ENCODE results near the gene KCTD2.
A peak's percentile ranks its signal among the peaks of the same experiment; 100 is the strongest.

Gene KCTD2

GRCh38 chr17:75110234-75110937 lies 63.4 kb downstream of the KCTD2 start:
- Histone ChIP-seq H3K36me3 (ENCODE audit: insufficient read depth, low read length) (no peaks in the 10 kb centered on the region), H3K9me3 (ENCODE audit: low read depth, low read length) (no peaks in the 10 kb centered on the region), H3K9ac (ENCODE audit: insufficient read length) (peak overlapping the region; percentile 82), H3K4me3 (peak overlapping the region; percentile 94), H3K27ac (no peak overlapping the region)
- DNase-seq (ENCODE audit: low read depth, low spot score) = no peak
- TF ChIP-seq EZH2 (IDR thresholded peaks at IDR 0.05) = no peak

- TF ChIP-seq POLR2AphosphoS5 (IDR thresholded peaks at IDR 0.05; ENCODE audit: borderline replicate concordance, low read depth, low read length) (no peak), FOXP2 (optimal IDR thresholded peaks at IDR 0.05; ENCODE audit: control extremely low read depth, extremely low read length, insufficient read depth) (no peak), EZH2 (IDR thresholded peaks at IDR 0.05) (no peak)
- H3K36me3 ChIP-seq (ENCODE audit: insufficient read depth, low read length) = no peaks in the 10 kb centered on the region
- no peaks in the 10 kb centered on the region for H3K9me3 ChIP-seq (ENCODE audit: low read depth, low read length)
- H3K27ac ChIP-seq = no peak overlapping the region
- H3K9ac ChIP-seq (ENCODE audit: insufficient read length) = no peak overlapping the region
- H3K4me3 ChIP-seq = no peak overlapping the region
- no peak for DNase-seq (ENCODE audit: low read depth, low spot score)
Measured at GRCh38 chr17:75111777-75112335, 64.8 kb downstream of the KCTD2 start.

- Histone ChIP-seq H3K27ac (no peak overlapping the region), H3K4me3 (peak overlapping the region; percentile 73), H3K9me3 (ENCODE audit: low read depth, low read length) (no peaks in the 10 kb centered on the region), H3K9ac (ENCODE audit: insufficient read length) (peak overlapping the region; percentile 48), H3K36me3 (ENCODE audit: insufficient read depth, low read length) (no peaks in the 10 kb centered on the region)
- peak; percentile 75 for DNase-seq (ENCODE audit: low read depth, low spot score)
- no peak for TF ChIP-seq FOXP2 (optimal IDR thresholded peaks at IDR 0.05; ENCODE audit: control extremely low read depth, extremely low read length, insufficient read depth)
- no peak for TF ChIP-seq POLR2AphosphoS5 (IDR thresholded peaks at IDR 0.05; ENCODE audit: borderline replicate concordance, low read depth, low read length)
- no peak for TF ChIP-seq EZH2 (IDR thresholded peaks at IDR 0.05)
Measured at GRCh38 chr17:75113798-75114551, 67.0 kb downstream of the KCTD2 start.

GRCh38 chr17:75114552-75115314 lies 67.7 kb downstream of the KCTD2 start:
- H3K4me3 ChIP-seq = peak overlapping the region; percentile 73
- H3K9ac ChIP-seq (ENCODE audit: insufficient read length) = peak overlapping the region; percentile 48
- H3K9me3 ChIP-seq (ENCODE audit: low read depth, low read length) = no peaks in the 10 kb centered on the region
- no peak for DNase-seq (ENCODE audit: low read depth, low spot score)
- H3K36me3 ChIP-seq (ENCODE audit: insufficient read depth, low read length) = no peaks in the 10 kb centered on the region
- TF ChIP-seq POLR2AphosphoS5 (IDR thresholded peaks at IDR 0.05; ENCODE audit: borderline replicate concordance, low read depth, low read length) = no peak
- no peak for TF ChIP-seq EZH2 (IDR thresholded peaks at IDR 0.05)
- no peak overlapping the region for H3K27ac ChIP-seq

Data from SK-N-MC (cell line).